HuH-7.5 (cell line): ENCODE data around the gene IFI44.
A peak's percentile ranks its signal among the peaks of the same experiment; 100 is the strongest.

ENCODE experiments used
- DNase-seq: peaks from one replicate; pipeline ENCODE4 v3.0.0; 2011; ENCODE audit warnings: low spot score

The IFI44 gene, protein sequence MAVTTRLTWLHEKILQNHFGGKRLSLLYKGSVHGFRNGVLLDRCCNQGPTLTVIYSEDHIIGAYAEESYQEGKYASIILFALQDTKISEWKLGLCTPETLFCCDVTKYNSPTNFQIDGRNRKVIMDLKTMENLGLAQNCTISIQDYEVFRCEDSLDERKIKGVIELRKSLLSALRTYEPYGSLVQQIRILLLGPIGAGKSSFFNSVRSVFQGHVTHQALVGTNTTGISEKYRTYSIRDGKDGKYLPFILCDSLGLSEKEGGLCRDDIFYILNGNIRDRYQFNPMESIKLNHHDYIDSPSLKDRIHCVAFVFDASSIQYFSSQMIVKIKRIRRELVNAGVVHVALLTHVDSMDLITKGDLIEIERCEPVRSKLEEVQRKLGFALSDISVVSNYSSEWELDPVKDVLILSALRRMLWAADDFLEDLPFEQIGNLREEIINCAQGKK

DNA sequence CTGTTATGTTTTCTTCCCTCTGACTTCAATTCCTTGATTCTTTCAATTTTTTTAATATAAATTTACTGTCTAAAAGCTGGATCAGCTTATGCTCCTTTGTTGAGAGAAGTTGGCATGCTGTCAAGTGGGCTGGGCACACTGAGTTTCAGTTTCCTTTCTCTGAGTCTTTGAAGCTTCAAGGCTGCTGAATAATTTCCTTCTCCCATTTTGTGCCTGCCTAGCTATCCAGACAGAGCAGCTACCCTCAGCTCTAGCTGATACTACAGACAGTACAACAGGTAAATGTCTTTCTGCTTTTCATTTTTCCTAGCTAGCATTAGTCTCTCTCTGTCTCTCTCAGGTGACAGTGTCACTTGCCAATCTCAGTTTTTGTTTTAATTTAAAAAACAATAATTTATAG, at the start of gene IFI44:
TSS of gene IFI44 (plus strand) at position 204 of the 400 bp plus-strand sequence. CDS start 365 bp downstream, outside the sequence.
- DNase-seq, result no peak

DNA sequence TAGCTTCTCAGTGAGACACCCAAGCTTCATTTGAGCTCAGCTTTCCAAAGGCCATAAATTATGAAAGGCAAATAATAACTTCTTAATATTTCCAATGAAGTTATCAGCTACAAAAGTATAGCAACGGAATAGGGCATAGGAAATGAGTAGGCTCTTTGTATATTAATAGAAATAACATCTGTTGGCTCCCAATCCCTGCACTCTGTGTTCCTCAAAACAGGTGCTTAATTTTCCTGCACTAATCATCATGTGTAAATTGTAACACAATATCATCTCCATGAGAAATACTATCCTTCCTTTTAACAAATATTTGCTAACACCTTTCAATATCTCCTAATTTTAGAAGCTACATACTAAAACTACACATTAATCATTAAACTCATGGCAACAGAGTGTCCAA, 48.6 kb upstream of the IFI44 start:
- no peak for DNase-seq

DNA sequence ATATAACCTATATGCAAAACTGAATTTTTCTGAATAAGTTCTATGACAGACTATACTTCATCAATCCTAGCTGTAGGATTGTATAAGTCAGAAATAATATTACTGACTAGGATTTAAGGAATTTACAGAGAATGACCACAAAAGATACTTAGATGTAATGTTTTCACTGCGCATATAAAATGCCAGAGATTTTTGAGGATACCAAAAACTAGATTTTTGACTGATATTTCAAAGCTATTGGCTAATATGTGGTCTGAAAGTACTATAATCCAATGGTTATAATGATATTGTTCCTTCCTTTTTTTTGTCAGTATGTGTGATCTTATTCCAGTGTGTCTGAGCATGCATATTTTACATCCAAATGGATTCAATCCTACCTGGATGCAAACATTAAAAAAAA, 46.4 kb upstream of the IFI44 start:
- DNase-seq, result no peak

DNA sequence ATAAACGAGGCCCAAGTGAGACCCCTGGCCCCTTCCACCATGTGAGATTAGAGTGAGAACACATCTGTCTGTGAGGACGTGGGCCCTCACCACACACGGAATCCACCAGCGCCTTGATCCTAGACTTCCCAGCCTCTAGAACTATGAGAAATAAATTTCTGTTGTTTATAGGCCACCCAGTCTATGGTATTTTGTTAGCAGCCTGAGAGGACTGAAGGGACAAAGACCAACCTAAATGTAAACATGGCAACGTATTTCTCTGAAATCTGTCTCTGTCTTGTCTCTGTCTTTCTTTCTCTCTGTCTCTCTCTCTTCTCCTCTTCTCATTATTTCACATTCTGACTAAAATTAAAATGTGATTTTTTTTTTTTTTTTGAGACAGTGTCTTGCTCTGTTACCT, 45.0 kb upstream of the IFI44 start:
- no peak for DNase-seq

DNA sequence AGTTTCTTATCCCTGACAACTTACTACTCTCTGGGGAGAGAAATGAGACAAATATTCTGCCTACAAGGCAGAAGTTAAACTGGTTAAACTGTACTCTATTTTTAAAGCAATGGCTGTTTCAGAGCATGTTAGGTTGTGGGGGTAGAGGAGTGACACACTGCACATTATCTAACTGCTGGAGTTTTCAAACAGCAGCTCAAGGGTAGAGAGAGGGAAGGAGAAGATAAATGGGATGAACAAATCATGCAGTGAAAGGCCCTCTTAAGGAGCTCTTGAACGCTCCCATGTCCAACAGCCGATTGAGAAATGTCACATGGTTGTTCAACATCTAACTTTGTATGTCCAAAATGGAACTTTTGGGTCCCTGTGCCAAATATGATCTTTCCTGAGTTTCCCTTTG, 43.4 kb upstream of the IFI44 start:
- no peak for DNase-seq

DNA sequence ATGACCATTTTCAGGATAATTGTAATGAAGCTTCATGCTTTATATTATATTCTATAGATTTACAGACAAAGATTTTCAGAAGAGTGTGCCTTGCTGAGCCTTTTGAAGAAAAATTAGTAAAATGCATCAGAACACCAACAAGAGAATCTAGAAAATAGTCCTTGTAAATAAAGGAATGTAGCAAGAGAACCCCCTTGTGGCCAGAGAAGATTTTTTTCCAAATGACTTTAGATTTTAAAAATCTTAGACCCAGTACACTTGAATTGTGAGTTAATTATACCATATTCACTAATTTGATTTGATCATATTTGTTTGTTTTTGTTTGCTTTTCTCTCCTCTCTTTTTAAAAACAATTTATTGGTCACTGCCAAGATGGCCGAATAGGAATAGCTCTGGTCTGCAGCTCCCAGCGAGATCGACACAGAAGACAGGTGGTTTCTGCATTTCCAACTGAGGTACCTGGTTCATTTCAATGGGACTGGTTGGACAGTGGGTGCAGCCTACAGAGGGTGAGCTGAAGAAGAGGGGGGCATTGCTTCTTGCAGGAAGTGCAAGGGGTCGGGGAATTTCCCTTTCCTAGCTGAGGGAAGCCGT, 42.2 kb upstream of the IFI44 start:
- DNase-seq, result no peak

DNA sequence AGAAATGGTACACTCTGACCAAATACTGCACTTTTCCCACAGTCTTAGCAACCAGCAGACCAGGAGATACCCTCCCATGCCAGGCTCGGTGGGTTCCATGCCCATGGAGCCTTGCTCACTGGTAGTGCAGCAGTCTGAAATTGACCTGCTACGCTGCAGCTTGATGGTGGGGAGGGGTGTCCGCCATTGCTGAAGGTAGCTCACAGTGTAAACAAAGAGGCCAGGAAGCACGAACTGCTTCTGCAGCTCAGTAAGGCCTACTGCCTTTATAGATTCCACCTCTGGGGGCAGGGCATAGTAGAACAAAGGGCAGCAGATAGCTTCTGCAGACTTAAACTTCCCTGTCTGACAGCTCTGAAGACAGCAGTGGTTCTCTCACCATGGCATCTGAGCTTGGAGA, 41.7 kb upstream of the IFI44 start:
- no peak for DNase-seq

DNA sequence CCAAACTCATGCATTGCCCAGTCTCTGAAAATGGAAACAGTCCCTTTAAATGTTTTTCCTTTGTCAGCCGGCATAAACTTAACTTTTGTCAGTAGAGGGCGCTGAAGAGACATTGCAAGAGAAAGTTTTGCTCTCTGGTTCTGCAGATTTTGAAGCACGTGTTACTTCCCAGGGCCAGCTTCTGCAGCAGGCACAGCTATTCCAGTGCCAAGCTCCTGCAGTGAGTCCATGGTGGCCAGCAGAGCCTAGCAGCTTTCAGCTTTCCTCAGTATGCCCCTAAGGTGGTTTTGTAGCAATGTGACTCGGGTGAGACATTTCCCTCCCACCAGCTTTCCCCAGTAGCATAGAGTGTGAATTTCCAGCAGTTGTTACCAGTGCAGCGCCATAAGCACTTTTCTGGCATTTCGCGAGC, 32.0 kb upstream of the IFI44 start:
- DNase-seq, result peak; percentile 16

DNA sequence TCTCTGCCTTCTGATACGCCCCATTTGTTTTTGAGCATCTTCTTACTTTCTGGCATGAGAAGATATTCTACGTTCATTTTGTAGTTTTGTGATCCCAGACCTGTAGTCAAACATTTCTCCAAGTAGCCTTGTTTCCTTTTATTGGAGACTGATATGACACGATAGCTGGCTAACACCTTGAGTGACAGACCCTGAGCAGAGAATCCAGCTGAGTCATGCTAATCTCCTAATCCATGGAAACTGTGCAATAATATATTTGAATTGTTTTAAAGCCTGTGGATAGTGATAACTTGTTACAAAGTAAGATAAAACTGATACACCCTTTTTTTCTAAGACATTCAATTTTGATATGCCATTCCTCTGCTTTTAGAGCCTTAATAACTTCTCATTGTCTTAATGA, 30.6 kb upstream of the IFI44 start:
- DNase-seq, result no peak

DNA sequence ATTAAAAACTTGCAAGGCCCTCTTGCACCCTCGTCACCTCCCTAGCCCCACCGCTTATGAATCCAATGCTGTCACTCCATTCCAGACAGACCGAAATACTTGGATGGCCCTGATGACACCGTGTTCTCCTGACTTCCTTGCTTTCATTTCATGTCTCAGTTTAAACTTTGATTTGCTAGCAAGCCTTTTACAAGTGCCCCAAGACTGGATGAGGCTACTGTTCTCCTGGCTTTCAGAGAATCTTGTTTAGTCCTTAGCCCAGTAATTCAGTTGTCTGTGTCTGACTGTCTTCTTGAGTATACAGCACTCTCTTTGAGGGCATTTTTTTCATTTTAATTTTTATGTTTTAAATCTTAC, 30.2 kb upstream of the IFI44 start:
- no peak for DNase-seq

DNA sequence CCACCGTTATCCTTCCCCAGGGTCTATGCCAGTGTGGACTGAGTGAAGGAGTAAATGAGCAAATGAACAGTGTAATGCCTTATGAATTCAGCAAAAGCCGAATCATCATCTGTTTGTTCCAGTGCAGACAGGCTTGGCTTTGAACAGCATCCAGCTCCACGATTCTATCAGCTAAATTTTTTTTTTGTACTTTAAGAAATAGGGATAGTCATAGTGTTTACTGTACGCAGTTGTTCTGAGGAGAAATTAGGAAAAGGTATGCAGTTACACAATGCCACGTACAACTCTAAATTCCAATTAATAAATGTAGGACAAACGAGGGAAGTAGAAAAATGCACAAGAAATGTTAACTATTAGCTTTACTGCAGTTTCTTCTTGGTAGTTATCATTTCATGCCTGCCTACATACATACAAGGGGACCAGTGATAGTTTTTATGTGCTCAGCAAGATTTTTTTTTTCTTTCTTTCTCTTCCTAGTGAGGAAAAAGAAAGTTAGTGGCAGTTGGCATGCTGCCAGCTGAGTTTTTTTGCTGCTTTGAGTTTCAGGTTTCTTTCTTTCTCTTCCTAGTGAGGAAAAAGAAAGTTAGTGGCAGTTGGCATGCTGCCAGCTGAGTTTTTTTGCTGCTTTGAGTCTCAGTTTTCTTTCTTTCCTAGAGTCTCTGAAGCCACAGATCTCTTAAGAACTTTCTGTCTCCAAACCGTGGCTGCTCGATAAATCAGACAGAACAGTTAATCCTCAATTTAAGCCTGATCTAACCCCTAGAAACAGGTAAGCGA, 29.6 kb upstream of the IFI44 start, which contains the start of gene IFI44L:
TSS of gene IFI44L (plus strand) at position 646 of the 777 bp plus-strand sequence. CDS start 7,468 bp downstream, outside the sequence.
- no peak for DNase-seq

DNA sequence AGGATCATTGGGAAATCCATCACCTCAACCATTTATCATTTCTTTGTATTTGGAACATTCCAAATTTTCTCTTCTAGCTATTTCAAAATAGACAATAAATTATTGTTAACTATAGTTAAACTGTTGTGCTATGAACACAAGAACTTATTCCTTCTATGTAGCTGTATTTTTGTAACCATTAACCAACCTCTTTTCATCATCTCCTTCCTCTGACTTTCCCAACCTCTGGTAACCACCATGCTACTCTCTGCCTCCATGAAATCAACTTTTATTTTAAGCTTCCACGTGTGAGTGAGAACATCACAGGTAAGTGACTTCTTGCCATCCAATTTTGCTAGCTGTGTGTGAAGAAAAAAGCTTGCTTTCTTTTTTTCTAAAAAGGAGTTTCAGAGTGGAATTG, 29.0 kb upstream of the IFI44 start:
- no peak for DNase-seq

DNA sequence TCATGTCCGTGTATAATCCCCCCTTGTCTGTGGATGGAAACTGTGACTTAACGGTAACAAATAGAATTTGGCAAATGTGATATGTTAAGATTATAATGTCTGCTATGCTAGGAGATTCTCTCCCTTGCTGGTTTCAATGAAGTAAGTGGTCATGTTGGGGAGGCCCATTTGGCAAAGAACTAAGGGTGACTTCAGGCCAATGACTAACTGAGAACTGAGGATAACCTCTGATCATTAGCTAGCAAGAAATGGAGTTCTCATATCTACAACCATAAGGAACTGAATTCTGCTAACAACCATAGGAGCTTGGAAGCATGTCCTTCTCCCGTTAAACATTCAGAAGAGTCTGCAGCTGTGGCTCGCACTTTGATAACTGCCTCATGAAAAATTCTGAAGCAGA, 27.1 kb upstream of the IFI44 start:
- DNase-seq, result no peak

DNA sequence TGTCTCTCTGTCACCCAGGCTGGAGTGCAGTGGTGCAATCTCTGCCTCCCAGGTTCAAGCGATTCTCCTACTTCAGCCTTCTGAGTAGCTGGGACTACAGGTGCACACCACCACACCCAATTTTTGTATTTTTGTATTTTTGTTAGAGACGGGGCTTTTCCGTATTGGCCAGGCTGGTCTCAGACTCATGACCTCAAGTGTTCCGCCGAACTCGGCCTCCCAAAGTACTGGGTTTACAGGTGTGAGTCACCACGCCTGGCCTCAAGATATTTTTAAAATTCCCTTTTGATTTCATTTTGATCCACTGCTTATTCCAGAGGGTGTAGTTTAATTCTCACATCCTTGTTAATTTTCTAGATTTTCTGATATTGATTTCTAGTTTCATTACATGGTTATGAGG, 25.6 kb upstream of the IFI44 start:
- no peak for DNase-seq

DNA sequence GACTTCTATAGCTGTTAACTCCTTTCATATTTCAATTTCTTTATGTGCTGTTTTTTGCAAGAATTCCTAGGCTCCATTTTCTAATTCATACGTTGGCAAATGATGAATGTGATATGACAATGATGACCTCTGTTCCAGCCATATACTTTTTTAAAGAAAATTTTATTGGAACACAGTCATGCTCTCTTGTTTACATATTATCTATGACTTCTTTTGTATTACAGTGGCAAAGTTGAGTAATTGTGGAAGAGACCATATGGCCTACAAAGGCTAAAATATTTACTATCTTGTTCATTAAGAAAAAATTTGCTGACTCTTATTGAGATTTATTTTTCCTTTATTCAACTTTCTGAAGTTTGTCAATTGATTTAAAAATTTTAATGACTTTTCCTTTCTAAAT, 22.3 kb upstream of the IFI44 start:
- DNase-seq, result no peak

DNA sequence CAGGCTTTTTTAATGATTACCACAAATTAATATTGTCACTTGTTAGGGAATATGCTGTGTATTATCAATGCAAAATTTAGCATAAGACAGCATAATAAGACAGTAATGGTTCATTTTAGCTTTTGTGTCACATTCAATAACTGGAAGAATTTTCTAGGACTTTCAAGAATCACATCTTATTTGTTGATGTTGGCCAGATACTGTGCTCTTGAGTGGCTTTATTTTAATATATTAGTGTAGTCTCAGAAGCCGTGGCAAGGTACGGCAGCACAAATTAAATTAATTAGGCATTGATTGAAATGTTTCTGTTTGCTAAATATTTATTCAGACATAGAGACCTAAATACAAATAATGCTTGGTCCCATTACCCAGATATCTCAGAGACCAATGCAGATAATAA, 19.0 kb upstream of the IFI44 start:
- DNase-seq, result no peak

DNA sequence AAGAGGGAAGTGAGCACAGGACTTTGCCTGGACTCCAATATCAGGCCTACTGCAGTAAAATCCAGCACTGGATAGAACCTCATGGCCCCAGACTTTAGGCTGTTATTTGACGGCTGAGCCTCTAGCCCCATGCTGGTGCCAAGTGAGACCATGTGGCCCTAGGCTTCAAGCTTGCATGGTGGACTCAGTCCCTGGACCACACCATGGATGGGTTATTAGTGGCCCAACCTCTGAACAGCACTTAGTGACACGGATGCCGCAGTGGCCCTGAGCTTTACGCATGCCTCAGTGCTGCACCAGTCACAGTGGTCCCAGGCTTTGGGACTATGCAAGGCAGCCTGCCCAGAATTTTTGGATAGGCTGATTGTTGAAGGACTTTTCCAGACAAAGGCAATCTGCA, 16.4 kb upstream of the IFI44 start:
- no peak for DNase-seq

DNA sequence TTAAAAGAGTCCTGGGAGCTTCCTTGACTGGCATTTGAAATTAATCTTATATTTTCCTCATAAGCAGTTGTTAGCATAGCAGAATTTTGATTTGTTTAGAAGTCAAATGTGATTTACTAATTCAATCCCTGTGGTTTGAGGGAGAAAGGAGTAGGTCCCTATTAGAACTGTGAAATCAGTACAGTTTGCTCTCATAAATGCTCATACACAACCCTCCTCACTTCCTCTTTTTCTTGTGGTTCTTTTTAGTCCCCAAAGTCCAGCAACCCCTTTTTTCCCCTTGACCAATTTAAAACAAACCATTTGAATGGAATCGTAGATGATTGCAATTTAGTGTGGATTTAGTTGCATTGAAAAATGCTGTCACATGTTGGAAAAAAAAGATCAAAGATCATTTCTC, 9.2 kb upstream of the IFI44 start:
- DNase-seq, result no peak

DNA sequence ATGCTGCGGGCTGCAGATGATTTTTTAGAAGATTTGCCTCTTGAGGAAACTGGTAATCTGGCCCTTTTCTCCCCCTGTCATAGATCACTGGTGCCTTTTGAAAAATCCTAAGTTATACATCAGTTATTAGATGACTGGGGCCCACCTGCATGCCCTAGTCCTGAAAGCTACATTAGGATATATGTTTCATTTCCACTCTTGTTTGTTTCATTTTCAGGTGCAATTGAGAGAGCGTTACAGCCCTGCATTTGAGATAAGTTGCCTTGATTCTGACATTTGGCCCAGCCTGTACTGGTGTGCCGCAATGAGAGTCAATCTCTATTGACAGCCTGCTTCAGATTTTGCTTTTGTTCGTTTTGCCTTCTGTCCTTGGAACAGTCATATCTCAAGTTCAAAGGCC, 8.1 kb upstream of the IFI44 start:
- DNase-seq, result no peak

DNA sequence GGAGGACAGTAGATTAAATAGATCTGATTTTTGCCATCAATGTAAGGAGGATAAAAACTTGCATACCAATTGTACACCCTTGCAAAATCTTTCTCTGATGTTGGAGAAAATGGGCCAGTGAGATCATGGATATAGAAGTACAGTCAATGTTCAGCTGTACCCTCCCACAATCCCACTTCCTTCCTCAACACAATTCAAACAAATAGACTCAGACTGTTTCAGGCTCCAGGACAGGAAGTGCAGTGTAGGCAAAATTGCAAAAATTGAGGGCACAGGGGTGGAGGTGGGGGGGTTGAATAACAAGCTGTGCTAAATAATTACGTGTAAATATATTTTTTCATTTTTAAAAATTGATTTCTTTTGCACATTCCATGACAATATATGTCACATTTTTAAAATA, 3.9 kb upstream of the IFI44 start:
- no peak for DNase-seq

DNA sequence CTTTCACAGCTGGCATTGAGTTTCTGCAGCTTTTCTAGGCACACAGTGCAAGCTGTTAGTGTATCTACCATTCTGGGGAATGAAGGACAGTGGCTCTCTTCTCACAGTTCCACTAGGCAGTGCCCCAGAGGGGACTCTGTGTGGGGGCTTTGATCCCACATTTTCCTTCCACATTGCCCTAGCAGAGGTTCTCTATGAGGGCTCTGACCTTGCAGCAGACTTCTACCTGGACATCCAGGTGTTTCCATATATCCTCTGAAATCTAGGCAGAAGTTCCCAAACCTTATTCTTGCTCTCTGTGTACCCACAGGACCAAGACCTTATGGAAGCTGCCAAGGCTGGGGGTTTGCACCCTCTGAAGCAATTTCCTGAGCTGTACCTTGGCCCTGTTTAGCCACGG, 2.4 kb upstream of the IFI44 start:
- no peak for DNase-seq

DNA sequence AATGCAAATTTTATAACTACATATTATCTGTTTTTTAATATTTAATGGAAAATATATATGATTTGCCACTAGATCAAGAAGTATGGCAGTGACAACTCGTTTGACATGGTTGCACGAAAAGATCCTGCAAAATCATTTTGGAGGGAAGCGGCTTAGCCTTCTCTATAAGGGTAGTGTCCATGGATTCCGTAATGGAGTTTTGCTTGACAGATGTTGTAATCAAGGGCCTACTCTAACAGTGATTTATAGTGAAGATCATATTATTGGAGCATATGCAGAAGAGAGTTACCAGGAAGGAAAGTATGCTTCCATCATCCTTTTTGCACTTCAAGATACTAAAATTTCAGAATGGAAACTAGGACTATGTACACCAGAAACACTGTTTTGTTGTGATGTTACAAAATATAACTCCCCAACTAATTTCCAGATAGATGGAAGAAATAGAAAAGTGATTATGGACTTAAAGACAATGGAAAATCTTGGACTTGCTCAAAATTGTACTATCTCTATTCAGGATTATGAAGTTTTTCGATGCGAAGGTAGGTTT, 556 bp downstream of the IFI44 start:
- no peak for DNase-seq

DNA sequence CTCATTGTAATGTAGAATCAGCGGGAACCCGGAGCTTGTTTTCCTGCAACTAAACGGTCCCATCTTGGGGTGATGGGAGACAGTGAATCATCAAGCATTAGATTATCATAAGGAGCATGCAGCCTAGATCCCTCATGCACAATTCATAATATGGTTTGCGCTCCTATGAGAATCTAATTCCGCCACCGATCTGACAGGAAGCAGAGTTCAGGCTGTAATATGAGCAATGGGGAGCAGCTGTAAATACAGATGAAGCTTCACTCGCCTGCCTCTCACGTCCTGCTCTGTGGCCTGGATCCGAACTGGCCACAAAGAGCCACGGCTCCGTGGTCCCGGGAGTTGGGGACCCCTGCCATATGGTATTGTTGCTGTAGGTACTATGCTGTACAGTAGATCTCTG, 1.6 kb downstream of the IFI44 start:
- DNase-seq, result no peak
